H9 (cell line): ENCODE measurements around the gene DIS3L. TPM values are rescaled to one million over a fixed set of nuclear protein-coding genes. Genes with fewer than 3 reads are reported as not detected.

Experiments used
- DNase-seq: peaks from one replicate; pipeline ENCODE4 v3.0.0-alpha.2; 2017
- H2AFZ ChIP-seq: one replicate; pipeline ENCODE4 v1.6.1; 2013; ENCODE audit warnings: mild to moderate bottlenecking, low read length, control low read depth, moderate library complexity
- H2AK5ac ChIP-seq: 2 replicates; pipeline ENCODE4 v1.6.1; 2013; ENCODE audit warnings: low read length, control low read depth, mixed read lengths; ENCODE audit not compliant: insufficient read length
- H2BK120ac ChIP-seq: one replicate; pipeline ENCODE4 v1.6.1; 2013; ENCODE audit warnings: low read depth, mild to moderate bottlenecking, low read length, control low read depth, inconsistent platforms; ENCODE audit not compliant: poor library complexity, severe bottlenecking
- H2BK12ac ChIP-seq: 2 replicates; pipeline ENCODE4 v1.6.1; 2013; ENCODE audit warnings: low read length, control low read depth, mixed read lengths, low read depth; ENCODE audit not compliant: insufficient read length
- H2BK15ac ChIP-seq: 2 replicates; pipeline ENCODE4 v1.6.1; 2013; ENCODE audit warnings: low read depth, low read length, control low read depth
- H2BK20ac ChIP-seq: one replicate; pipeline ENCODE4 v1.6.1; 2013; ENCODE audit warnings: low read depth, mild to moderate bottlenecking, low read length, control low read depth, inconsistent platforms; ENCODE audit not compliant: poor library complexity, severe bottlenecking
- H2BK5ac ChIP-seq: 2 replicates; pipeline ENCODE4 v1.6.1; 2013; ENCODE audit warnings: low read length, control low read depth, mixed read lengths; ENCODE audit not compliant: insufficient read length
- H3K14ac ChIP-seq: 2 replicates; pipeline ENCODE4 v1.6.1; 2013; ENCODE audit warnings: low read length, control low read depth; ENCODE audit not compliant: insufficient read depth
- H3K18ac ChIP-seq: 2 replicates; pipeline ENCODE4 v1.6.1; 2013; ENCODE audit warnings: low read depth, mild to moderate bottlenecking, mixed read lengths, low read length, control low read depth; ENCODE audit not compliant: insufficient read length
- H3K23ac ChIP-seq: 2 replicates; pipeline ENCODE4 v1.6.1; 2013; ENCODE audit warnings: low read length, control low read depth, mixed read lengths, low read depth; ENCODE audit not compliant: insufficient read length
- H3K23me2 ChIP-seq: 2 replicates; pipeline ENCODE4 v1.6.1; 2013; ENCODE audit warnings: low read depth, mild to moderate bottlenecking, mixed read lengths, low read length, control low read depth; ENCODE audit not compliant: insufficient read length, poor library complexity, severe bottlenecking
- H3K27ac ChIP-seq: 2 replicates; pipeline ENCODE4 v1.5.1; 2013; ENCODE audit warnings: low read length, control low read depth, mixed read lengths, low read depth; ENCODE audit not compliant: insufficient read length
- H3K27me3 ChIP-seq: 2 replicates; pipeline ENCODE4 v1.6.1; 2013; ENCODE audit warnings: low read length, control low read depth, inconsistent platforms; ENCODE audit not compliant: insufficient read depth
- H3K4ac ChIP-seq: 2 replicates; pipeline ENCODE4 v1.6.1; 2013; ENCODE audit warnings: low read depth, mild to moderate bottlenecking, control low read depth, inconsistent platforms, low read length, moderate library complexity
- H3K4me1 ChIP-seq: 2 replicates; pipeline ENCODE4 v1.6.1; 2013; ENCODE audit warnings: low read length, control low read depth, inconsistent platforms; ENCODE audit not compliant: insufficient read depth
- H3K4me2 ChIP-seq: 2 replicates; pipeline ENCODE4 v1.6.1; 2013; ENCODE audit warnings: low read length, control low read depth, mixed read lengths; ENCODE audit not compliant: insufficient read length, insufficient read depth
- H3K56ac ChIP-seq: 2 replicates; pipeline ENCODE4 v1.6.1; 2013; ENCODE audit warnings: low read depth, mild to moderate bottlenecking, mixed read lengths, low read length, control low read depth; ENCODE audit not compliant: insufficient read length
- H3K79me1 ChIP-seq: 2 replicates; pipeline ENCODE4 v1.6.1; 2013; ENCODE audit warnings: low read depth, mild to moderate bottlenecking, moderate library complexity, low read length, control low read depth, inconsistent platforms; ENCODE audit not compliant: insufficient read depth, poor library complexity, severe bottlenecking
- H3K79me2 ChIP-seq: 2 replicates; pipeline ENCODE4 v1.6.1; 2013; ENCODE audit warnings: low read length, control low read depth, inconsistent platforms; ENCODE audit not compliant: insufficient read depth
- H3K9ac ChIP-seq: 2 replicates; pipeline ENCODE4 v1.6.1; 2013; ENCODE audit warnings: low read length, control low read depth, mixed read lengths; ENCODE audit not compliant: insufficient read length; ENCODE audit errors: extremely low read depth
- H3K9me3 ChIP-seq: one replicate; pipeline ENCODE4 v1.6.1; 2013; ENCODE audit warnings: low read depth, low read length, inconsistent platforms; ENCODE audit not compliant: control insufficient read depth
- H3T11ph ChIP-seq: one replicate; pipeline ENCODE4 v1.6.1; 2013; ENCODE audit warnings: mild to moderate bottlenecking, low read length, control low read depth, inconsistent platforms
- H4K20me1 ChIP-seq: one replicate; pipeline ENCODE4 v1.6.1; 2013; ENCODE audit not compliant: control insufficient read depth, insufficient read length, insufficient read depth
- H4K5ac ChIP-seq: 2 replicates; pipeline ENCODE4 v1.6.1; 2013; ENCODE audit warnings: low read depth, mild to moderate bottlenecking, mixed read lengths, low read length, control low read depth; ENCODE audit not compliant: insufficient read length
- H4K8ac ChIP-seq: replicated peaks from 2 replicates; pipeline ENCODE4 v1.6.1; 2013; ENCODE audit warnings: low read length, control low read depth, mixed read lengths, low read depth; ENCODE audit not compliant: insufficient read length
- H4K91ac ChIP-seq: 2 replicates; pipeline ENCODE4 v1.6.1; 2013; ENCODE audit warnings: low read depth, mild to moderate bottlenecking, moderate library complexity, mixed read lengths, low read length, control low read depth; ENCODE audit not compliant: insufficient read length
- H3K27ac Mint-ChIP-seq, 3 experiments: 2 replicates in 2 of 3; 3 replicates in 1 of 3; pipeline ENCODE4 v1.8.0; 2020 to 2021; ENCODE audit warnings: mixed read lengths in 3 of 3, mild to moderate bottlenecking in 1 of 3, moderate library complexity in 1 of 3
- H3K27me3 Mint-ChIP-seq: 2 replicates; pipeline ENCODE4 v1.8.0; 2021; ENCODE audit warnings: low read depth, mild to moderate bottlenecking, moderate library complexity, mixed read lengths
- H3K36me3 Mint-ChIP-seq, 3 experiments: 2 replicates in 2 of 3; 3 replicates in 1 of 3; pipeline ENCODE4 v1.8.0; 2020 to 2021; ENCODE audit warnings: low read depth in 3 of 3, mixed read lengths in 3 of 3; ENCODE audit not compliant: insufficient read depth in 1 of 3
- H3K4me1 Mint-ChIP-seq, 2 experiments: 2 replicates each; pipeline ENCODE4 v1.8.0; 2020; ENCODE audit warnings: mixed read lengths in 2 of 2
- H3K4me3 Mint-ChIP-seq, 2 experiments: 2 replicates in 1 of 2; 3 replicates in 1 of 2; pipeline ENCODE4 v1.8.0; 2020 to 2021; ENCODE audit warnings: mild to moderate bottlenecking in 2 of 2, mixed read lengths in 2 of 2, moderate library complexity in 1 of 2
- H3K9me3 Mint-ChIP-seq, 2 experiments: 2 replicates in 1 of 2; 3 replicates in 1 of 2; pipeline ENCODE4 v1.8.0; 2020; ENCODE audit warnings: mild to moderate bottlenecking in 2 of 2, mixed read lengths in 2 of 2, moderate library complexity in 1 of 2
- CTCF ChIP-seq: fragments of 200-600 bp; sonication (generic); conservative IDR thresholded peaks from 3 replicates; pipeline ENCODE4 v1.8.0; 2021; ENCODE audit warnings: antibody characterized with exemption, mild to moderate bottlenecking
- WGBS: extraction: QIAGEN DNeasy Blood & Tissue Kit; methylation state at CpG from one replicate; pipeline ENCODE4 v1.1.7; 2013; ENCODE audit warnings: missing lambda C conversion rate, low lambda C conversion rate, mixed read lengths; ENCODE audit not compliant: insufficient read length; ENCODE audit errors: extremely low coverage; 5-methylcytosine and 5-hydroxymethylcytosine counted together
- total RNA-seq: library from RNA; stranded (reverse); gene quantifications from 2 replicates; pipeline ENCODE4 v1.2.1, GENCODE V29; 2021

Gene DIS3L
- total RNA-seq, 1 experiment from 2014 or later = 30.2 TPM

DNA sequence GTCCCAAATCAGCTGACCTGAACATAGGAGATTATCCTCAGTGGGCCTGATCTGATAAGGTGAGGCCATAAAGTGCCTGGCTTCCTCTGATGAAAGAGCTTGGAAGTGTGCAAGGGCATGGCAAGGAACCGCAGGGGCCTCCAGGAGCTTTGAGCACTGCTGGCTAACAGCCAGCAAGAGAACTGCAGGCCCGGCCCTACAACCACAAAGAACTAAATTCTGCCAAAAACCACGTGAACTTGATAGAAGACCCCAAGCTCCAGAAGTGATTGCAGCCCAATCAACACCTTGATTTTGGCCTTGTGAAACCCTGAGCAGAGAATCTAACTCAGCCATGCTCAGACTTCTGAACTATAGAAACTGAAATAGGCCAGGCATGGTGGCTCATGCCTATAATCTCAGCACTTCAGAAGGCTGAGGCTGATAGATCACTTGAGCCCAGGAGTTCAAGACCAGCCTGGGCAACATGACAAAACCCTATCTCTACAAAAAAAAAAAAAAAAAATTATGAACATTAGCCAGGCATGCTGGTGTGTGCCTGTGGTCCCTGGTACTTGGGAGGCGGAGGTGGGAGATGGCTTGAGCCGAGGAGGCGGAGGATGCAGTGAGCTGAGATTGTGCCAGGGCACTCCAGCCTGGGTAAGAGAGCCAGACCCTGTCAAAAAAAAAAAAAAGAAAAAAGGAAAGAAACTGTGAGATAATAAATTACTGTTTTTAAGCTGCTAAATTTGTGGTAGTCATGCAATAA lies 7.7 kb upstream of the DIS3L start:
- H3T11ph ChIP-seq = no peak overlapping the region
- no peaks in the 10 kb centered on the region for H3K4me1 ChIP-seq
- H3K23me2 ChIP-seq = no peaks in the 10 kb centered on the region
- no peak overlapping the region for H3K14ac ChIP-seq
- H2BK15ac ChIP-seq = no peak overlapping the region
- TF ChIP-seq CTCF = no peak
- H3K36me3 Mint-ChIP-seq = no peaks in the 10 kb centered on the region
- no peak overlapping the region for H2BK12ac ChIP-seq
- H3K27me3 ChIP-seq = no peaks in the 10 kb centered on the region
- H3K9me3 Mint-ChIP-seq = no peaks in the 10 kb centered on the region
- H3K79me1 ChIP-seq = no peaks in the 10 kb centered on the region
- no peak overlapping the region for H2BK5ac ChIP-seq
- no peak overlapping the region for H2AFZ ChIP-seq
- H4K91ac ChIP-seq = no peak overlapping the region
- no peaks in the 10 kb centered on the region for H4K20me1 ChIP-seq
- H3K4me3 Mint-ChIP-seq = no peak overlapping the region
- H3K9ac ChIP-seq = no peak overlapping the region
- no peak overlapping the region for H2AK5ac ChIP-seq
- no peak overlapping the region for H3K18ac ChIP-seq
- no peak overlapping the region for H2BK120ac ChIP-seq
- H4K5ac ChIP-seq = no peak overlapping the region
- H3K27ac Mint-ChIP-seq = no peak overlapping the region
- H3K23ac ChIP-seq = no peak overlapping the region
- H2BK20ac ChIP-seq = no peak overlapping the region
- no peaks in the 10 kb centered on the region for H3K9me3 ChIP-seq
- no peak overlapping the region for H3K27ac ChIP-seq
- no peak overlapping the region for H3K56ac ChIP-seq
- WGBS = no CpG with 5 or more reads among the region's 6 CpGs
- peaks cover 0 to 5% of the 10 kb centered on the region in 2 experiments; a peak in 3 of 4 replicates for H3K4me1 Mint-ChIP-seq
- H4K8ac ChIP-seq = no peak overlapping the region
- DNase-seq = no peak
- H3K27me3 Mint-ChIP-seq = peaks cover 1% of the 10 kb centered on the region
- no peak overlapping the region for H3K4ac ChIP-seq
- no peak overlapping the region for H3K4me2 ChIP-seq
- H3K79me2 ChIP-seq = no peaks in the 10 kb centered on the region
